Hepatocyte (in vitro differentiated cells): ENCODE measurements around the gene CLCN4.

Experiments
- CTCF ChIP-seq: fragments of 200-600 bp; sonication (generic); IDR thresholded peaks from 2 replicates; pipeline ENCODE4 v1.5.1; 2016; ENCODE audit warnings: antibody characterized with exemption, mild to moderate bottlenecking; ENCODE audit not compliant: poor library complexity
- EZH2 ChIP-seq: fragments of 200-600 bp; sonication (generic); IDR thresholded peaks from 2 replicates; pipeline ENCODE4 v1.6.1; 2016; ENCODE audit warnings: antibody characterized with exemption, mild to moderate bottlenecking, borderline replicate concordance
- EZH2phosphoT487 ChIP-seq: fragments of 200-600 bp; sonication (generic); IDR thresholded peaks from one replicate; pipeline ENCODE4 v1.6.1; 2018; ENCODE audit warnings: antibody characterized with exemption, mild to moderate bottlenecking, low read depth, moderate library complexity; ENCODE audit not compliant: unreplicated experiment, severe bottlenecking

- no peak for TF ChIP-seq CTCF
- TF ChIP-seq EZH2phosphoT487 = no peak
- no peak for TF ChIP-seq EZH2
Observed at GRCh38 chrX:10280071-10280470, 123.3 kb downstream of the CLCN4 start.
